ENCODE data around the gene SLC26A6.
A peak's percentile ranks its signal among the peaks of the same experiment; 100 is the strongest.

SLC26A6 gene

DNA sequence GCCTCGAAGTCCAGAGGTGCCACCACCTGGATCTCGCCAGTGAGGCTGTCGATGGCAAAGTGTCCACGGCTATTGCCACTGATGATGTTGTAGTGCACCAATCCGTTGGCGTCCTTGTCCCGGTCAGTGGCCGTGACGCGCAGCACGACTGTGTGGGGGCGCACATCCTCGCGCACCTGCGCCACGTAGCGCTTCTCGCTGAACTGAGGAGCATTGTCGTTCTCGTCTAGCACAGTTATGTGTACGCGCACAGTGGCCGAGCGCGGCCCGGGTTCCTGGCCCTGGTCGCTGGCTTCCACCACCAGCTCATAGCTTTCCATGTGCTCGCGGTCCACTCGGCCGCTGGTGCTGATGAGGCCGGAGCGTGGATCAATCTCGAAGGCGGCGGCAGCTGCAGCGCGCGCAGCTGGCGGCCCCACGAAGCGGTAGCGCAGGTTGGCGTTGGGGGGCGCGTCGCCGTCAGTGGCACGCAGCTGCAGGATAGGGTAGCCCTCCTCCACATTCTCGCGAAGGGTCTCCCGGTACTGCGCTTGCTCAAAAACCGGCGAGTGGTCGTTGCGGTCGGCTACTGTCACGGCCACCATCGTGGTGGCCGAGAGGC, 25.6 kb upstream of the SLC26A6 start:
- no peak for DNase-seq (ENCODE audit: low read depth in 2 of 2)

DNA sequence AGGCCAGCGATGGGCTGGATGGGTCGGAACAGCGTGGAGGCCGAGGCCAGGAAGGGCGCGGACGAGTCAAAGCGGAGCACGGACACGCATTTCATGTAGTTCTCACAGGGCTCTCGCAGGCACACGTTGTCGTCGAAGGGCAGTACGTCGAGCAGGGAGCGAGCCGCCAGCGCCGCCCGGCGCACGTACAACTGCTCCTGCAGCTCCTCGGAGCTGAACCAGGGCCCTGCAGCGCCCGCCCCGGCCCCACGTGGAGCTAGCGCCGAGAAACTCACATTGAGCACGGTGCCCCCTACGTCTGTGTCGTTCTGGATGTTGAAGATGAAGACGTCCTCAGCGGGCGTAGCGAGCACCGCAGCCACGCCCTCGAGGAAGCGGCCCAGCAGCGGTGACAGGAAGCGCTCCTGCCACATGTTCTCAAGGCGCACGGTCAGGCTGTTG, 21.6 kb upstream of the SLC26A6 start:
- peak in 1 of 2 donors; percentile 16 for DNase-seq (ENCODE audit: low read depth in 2 of 2)

DNA sequence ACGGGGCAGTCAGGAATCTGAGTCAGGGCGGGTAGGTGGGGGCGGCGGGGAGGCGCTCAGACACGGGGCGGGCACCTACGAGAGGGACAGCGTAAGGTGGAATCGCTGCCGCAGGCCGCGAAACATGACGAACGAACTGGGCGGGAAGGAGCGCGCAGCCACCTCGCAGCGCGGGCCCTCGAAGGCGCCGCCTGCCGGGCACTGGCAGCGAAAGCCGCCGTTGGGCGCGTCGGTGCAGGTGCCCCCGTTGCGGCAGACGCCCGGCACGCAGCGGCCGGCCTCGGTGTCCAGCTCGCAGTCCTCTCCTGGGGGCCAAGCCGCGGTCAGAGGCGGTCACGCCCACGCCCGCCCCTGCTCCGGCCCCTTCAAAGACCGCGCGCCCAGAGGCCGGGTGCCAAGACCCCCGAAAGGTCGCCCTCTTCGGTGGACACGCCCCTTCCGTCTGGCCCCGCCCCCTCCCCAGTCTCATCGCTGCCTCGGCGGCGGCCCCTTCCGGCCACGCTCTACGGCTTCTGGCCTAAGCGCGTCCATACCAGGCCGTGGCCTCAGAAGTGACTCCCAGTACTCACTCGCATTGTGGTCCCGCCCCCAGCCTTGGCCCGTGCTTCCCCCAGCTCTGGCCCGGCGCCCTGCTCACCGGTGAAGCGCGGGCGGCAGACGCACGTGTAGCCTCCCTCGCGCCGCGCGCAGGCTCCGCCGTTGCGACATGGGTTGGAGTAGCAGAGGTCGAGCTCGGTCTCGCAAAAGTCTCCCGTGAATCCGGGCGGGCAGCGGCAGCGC, 21.0 kb upstream of the SLC26A6 start:
- peak; percentile 79 to 82 for DNase-seq (ENCODE audit: low read depth in 2 of 2)

DNA sequence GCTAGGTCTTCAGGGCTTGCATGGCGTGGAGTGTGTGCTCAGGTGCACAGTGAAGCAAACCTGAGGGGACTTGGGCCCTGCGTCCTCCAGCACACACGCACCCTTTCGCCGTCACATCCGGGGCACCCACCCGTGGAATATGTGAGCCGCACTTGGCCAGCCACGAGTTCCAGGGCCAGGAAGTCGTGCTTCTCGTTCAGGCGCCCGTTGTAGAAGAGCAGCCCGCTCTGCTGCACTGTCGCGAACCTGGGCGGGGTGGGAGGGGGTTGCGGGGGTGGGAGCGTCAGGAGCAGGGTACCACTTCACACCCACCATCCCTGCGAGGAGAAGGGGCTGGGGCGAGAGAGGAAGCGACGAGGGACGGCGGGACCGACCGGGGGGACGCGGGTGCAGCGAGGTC, 20.3 kb upstream of the SLC26A6 start:
- peak in 1 of 2 donors; percentile 30 for DNase-seq (ENCODE audit: low read depth in 2 of 2)

DNA sequence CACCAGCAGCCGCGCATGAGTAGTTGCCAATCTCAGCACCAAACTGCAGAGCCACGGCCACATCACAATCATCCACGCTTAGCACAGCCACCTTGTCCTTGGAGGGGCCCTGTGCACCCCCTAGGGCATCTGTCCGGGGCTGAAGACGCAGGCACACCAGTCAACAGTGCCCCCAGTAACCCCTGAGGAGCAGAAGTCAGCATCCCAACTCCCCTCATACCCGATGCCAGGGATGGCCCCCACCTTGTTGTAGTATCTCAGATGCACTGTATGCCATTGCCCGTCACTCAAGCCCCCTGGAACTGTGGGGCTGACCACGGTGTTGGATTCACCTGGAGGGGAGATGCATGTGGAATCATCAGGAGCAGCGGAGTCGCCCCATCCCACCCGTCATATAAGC, 19.8 kb upstream of the SLC26A6 start:
- no peak for DNase-seq (ENCODE audit: low read depth in 2 of 2)

DNA sequence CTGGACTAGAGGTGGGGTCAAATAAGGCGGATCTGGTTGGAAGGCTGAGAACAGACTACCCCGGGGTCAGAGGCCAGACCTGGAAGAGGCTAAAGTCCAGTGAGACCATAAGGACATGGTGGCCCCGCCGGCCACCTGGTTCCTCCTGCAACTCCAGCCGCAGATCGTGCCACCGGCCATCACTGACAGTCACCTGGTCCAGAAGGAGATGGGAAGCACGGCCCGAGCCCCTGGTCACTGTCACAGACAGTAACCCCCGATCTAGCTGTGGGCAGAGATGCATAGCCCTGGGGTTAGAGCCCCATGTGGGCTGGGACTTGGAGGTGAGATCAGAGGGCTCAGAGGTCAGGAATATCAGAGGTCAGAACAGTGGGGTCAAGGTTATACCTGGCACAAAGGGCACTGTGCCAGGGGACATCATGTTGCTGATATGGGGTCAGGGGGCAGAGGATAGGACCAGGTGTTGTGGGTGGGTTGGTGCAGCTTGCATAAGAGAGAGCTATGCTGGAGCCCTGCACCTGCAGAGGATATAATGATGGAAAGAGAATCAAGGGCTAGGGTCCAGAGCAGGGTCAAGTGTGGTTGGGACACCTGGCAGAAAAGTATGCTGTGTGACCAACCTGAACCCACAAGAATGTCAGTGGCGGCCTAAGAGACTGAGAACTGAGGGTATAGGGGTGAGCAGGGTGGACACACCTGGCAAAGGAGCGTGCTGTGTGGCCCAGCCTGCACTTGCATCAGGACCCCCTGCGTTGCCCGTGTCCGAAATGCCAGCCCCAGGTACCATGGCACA, 17.9 kb upstream of the SLC26A6 start:
- DNase-seq (ENCODE audit: low read depth in 2 of 2), result no peak

DNA sequence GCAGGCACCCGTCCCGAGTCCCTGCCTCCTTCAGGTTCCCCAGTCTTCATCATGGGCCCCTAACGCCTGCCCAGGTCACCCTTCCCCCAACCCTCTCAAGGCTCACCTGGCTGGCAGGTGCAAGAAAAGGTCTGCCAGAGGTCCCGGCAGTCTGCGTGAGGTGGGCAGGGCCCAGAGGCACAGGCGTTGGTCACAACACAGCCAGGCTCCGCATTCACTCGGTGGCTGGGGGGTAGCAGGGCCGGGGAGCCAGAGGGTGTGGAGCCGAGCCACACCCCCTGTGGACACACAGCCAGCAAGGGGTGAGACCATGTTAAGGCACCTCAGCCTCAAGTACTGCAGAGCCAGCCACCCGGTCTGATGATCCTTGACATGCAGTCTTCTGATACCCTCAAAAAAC, 16.5 kb upstream of the SLC26A6 start:
- no peak for DNase-seq (ENCODE audit: low read depth in 2 of 2)

DNA sequence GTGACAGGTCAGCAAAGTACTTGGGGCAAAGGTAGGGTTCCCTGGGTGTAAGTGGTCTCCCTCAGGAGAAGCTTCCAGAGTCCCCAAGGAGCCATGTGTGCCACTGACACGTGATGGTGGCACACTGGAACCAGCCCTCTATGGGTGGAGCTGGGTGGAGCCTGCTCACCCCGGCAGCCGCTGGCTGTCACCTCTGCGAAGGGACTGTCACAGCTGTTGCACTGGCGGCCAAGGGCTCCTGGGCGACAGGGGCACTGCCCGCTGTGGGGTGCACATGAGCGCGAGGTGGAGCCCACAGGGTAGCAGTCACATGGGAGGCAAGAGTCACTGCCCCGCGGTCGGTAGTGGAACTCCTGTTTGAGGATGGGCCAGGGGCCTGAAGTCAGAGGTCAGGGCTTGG, 15.5 kb upstream of the SLC26A6 start:
- DNase-seq (ENCODE audit: low read depth in 2 of 2), result no peak

DNA sequence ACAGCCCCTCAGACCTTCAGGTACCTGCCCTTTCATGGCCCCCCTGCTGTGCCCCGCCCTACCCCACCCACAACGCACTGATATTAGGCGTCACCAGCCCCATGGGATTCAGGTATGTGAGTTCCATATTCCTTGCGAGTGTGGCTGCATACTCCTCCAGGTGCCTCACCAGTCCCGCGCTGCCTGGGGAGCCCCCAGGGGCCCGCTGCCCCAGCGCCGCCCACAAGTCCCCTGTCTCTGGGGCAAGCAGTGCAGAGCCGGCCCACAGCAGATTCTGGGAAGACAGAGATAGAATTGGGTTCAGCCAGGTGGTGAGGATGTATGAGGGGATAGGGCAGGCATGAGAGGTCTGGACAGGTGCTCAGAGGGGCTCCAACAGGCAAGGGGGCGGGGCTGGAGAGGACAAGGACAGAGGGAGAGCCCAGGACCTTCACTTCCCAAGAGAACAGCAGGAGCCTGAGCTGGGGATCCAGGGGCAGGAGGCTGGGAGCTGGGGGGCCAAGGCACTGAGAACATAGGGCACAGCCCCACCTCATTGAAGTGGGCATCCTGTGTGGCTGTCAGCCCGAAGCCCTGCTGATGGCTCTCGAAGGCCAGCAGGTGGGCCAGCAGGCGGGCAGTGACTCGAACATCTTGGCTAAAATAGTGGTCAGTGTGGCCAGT, 13.1 kb upstream of the SLC26A6 start:
- DNase-seq (ENCODE audit: low read depth in 2 of 2), result no peak

DNA sequence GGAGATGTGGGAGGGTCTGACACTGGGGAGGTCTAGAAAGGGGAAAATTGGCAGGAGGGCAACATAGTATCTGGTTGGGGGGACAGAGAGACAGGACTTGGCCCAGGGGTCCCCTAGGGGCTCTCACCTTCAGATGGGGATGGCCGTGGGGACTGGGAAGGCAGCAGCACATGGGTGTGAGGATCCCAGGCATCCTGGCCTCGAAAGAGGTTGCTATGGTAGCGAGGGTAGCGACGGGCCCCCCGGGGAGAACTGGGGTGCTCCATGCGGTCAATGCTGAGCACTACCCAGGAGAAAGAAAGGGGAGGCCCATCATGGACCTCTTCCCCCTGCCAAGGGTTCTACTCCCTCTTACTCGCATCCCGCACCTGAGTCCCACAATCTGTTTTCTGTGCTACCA, 12.5 kb upstream of the SLC26A6 start:
- no peak for DNase-seq (ENCODE audit: low read depth in 2 of 2)

DNA sequence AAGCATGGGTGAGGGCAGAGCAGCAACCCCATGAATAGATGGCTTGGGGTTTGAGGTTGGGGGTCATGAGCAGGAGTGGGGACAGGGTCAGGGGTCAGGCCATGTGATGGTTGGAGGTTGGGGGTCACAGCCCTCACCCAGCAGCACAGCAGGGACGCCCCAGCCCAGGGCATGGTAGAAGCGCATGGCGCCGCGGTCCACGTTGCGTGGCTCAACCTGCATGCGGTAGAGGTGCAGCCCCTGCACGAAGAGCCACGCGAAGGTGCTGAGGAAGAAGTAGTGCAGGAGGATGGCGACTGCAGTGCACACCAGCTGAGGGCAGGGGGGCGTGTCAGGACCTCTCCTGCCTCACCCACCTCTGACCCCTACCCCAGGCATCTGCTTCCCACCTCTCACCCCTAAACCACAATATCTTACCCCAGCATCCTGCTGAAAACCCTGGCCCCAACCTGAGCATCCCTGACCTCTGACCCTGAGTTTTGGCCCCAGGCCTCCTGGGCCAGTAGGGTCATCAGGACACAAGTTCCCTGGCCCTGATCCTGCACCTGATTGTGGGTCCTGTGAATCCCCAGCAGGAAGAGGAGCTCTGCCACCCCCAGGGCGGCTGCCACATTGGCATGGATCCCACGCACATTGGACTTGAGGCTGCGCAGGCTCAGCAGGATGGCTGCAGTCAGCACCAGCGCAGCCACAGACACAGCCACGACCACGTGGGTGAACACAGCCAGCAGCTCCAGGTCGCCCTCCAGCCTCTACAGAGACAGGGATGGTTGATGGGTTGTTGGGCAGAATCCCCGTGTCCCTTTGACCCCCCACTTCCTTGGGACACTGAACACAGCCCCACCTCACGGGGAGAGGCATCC, 9.9 kb upstream of the SLC26A6 start:
- DNase-seq (ENCODE audit: low read depth in 2 of 2), result no peak

DNA sequence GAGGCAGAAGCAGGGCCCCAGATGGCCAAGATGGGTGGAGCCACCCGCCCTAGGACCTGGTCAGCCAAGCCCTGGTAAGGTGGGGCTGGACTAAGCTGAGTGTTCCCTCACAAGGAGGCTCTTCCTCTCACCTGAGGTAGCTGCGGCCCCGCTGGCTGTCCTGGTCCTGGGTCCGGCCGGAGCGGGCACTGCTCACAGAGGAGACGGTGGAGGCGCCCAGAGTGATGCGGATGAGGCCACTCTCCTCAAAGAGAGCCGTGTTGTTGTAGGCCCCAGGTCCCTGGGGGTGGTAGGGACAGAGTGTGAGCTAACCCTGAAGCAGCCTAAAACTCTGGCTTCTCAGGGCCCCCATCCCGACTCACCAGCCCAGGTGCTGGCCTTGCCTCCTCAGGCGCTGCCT, 7.3 kb upstream of the SLC26A6 start:
- DNase-seq (ENCODE audit: low read depth in 2 of 2), result no peak

DNA sequence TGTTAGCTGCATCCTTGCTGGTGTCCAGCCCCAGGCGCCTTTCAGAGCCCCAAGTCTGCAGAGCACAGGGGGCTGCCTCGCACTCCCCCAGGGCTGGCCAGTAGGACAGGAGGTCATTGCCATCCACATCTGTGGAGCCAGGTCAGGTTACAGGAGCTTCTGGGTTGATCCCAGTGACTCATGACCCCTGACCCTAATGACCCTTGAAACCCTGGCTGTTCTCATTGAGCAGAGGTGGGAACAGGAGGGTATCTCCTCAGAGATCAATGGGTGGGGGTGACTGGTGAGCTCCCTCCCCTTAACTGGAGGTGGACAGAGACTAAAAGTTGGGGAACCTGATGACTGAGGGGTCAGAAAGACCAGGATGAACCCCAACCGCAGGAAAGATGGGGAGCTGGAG, 6.1 kb upstream of the SLC26A6 start:
- DNase-seq (ENCODE audit: low read depth in 2 of 2), result no peak

DNA sequence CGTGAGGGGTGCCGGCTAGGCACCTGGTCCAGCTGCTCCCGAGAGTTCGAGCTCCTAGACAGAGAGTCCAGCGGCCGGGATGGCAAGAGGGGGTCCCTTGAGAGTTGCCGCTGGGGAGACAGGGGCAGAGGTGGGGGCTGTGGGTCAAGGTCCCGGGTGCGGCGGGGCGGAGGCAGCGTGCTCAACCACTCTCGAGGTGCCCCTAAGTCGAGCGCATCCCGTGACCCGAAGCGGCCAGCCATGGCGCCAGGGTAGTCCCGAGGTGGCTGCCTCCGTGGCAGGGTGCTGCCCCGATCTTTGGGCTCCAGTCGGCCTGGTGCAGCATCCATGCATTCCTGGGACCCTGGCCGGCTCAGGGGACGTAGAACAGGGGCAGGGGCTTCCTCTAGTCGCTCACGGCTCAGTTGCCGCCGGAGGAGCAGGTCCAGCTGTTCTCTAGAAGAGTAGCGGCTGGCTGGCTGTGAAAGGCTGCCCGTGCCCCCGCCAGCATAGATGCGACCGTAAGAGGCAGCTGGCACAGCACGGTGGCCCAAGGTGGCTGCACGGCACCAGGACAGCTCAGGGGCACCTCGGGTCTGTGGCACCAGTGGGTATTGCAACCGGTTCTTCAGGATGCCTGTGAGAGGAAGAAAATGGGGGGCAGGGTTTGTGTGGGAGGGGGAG, 4.8 kb upstream of the SLC26A6 start:
- no peak for DNase-seq (ENCODE audit: low read depth in 2 of 2)

DNA sequence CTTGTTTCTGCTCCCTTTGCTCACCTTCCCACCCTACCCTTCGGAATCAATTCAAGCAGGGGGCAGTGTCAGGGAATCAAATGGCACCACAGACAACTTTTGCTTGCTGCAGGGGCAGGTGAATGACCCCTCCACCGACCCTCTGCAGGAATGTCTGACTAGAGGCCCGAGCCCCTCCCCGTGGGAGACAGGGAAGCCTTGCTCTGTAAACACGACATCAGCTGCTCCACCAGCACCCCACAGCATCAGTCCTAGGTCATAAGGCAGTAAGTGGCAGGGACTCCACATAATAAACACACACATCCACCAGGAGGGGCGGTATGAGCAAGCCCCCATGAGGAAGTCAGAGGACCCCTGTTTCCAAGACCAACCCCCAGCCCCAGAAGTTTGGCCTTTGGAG, 2.0 kb upstream of the SLC26A6 start:
- DNase-seq (ENCODE audit: low read depth in 2 of 2), result no peak

DNA sequence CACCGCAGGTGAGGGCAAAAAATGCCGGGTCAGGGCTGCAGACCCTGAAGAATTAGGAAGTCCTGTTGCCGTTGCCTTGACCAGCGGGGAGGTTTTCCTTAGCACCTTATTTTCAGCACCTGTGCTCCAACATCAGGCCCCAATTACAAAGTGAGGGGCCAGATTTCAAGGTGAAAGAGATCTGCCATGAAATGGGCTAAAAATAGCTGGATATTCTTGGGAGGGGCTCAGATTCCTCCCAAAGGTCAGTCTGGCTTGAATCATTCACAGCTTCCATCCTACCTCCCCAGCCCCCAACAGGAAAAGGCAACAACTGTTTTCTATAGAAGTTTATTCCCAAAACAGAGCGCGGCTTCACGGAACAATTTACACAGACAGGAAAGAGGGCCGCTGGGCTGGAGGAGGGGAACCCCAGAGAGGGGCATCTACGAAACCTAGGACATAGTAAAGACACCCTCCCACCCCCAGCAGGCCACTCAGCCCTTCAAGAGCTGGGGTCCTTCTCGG, 941 bp upstream of the SLC26A6 start:
- no peak for DNase-seq (ENCODE audit: low read depth in 2 of 2)

DNA sequence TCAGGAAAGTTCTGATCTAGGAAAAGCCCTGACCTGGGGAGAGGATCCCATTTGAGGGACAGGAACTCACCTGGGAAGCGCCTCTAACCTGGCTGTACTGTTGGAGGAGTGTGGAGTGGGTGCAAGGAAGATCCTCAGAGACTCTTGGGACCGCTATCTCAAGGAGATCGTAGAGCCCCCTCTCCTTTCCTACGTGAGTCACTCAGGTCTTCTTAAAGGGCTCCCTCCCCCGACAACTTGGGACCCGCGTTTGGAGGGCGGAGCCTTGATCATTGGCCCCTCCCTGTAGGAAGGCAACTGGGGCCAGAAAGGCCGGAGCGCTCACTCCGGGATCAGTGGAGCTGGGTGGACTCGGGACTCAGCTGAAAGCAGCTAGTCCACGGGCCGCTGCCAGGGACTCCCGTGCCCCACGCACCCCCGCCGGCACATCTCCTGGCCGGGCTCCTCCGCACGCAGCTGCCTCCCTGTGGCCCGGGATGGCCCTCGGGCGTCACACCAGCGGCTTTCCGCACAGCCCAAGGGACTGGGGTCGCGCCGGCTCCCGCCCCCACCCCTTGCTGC, 520 bp downstream of the SLC26A6 start:
- DNase-seq (ENCODE audit: low read depth in 2 of 2), result peak; percentile 34 to 59

DNA sequence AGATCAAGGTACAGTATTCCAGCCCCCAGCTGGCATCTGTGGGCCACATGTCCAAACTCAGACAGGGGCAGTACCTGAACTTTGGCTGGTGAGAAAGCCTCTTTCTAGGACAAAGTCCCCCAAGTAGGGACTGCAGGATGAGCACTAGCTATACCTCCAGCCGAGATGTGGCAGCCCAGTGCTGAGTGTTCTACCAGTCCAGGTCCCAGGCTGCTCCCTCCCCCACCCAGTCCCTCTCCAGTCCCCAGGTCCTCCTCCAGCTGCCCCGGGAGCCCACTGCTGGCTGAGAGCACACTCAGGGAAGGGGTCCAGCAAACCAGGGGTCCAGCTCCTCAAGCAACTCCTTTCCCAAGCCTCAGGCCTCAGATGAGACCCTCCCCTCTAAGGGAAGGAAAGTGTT, 1.5 kb downstream of the SLC26A6 start:
- no peak for DNase-seq (ENCODE audit: low read depth in 2 of 2)

DNA sequence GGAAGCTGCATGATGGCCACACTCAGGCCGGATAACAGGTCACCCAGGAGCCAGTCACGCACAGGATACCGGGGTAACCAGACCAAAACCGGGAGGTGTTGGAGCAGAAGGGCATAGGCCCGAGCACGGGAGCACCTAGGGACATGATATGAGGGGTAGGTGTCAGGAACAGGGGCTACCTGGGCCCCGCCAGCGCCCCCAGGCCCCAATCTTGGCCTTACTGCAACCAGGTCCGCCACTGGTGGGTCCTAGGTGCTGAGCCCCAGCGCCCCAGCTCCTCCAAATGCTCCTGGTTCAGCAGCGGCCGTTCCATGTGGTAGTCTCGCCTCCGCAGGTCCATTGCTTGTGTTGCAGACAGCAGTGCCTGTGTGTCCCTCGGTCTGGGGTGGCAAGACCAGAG, 2.0 kb downstream of the SLC26A6 start:
- no peak for DNase-seq (ENCODE audit: low read depth in 2 of 2)

Data from stimulated activated CD8-positive, alpha-beta memory T cell treated with anti-CD3 and anti-CD28 coated beads, Interleukin-2, amount 100 ng/mL, for 48 hours (primary cell).